GM12874 (cell line): ENCODE results near the gene RPS6KA2.

Source experiments
- CTCF ChIP-seq: IDR thresholded peaks from 2 replicates; pipeline ENCODE4 v1.5.1; 2011; ENCODE audit warnings: low read depth, mild to moderate bottlenecking, control low read depth, low read length, moderate library complexity; ENCODE audit not compliant: insufficient read depth

The RPS6KA2 gene

GRCh38 chr6:166580076-166581050 is 46.7 kb downstream of the RPS6KA2 start:
- no peak for TF ChIP-seq CTCF

- no peak for TF ChIP-seq CTCF
Measured at GRCh38 chr6:166579237-166579850, 47.7 kb downstream of the RPS6KA2 start.

- no peak for TF ChIP-seq CTCF
Measured at GRCh38 chr6:166578536-166579236, 48.4 kb downstream of the RPS6KA2 start.

GRCh38 chr6:166575205-166575604 is 51.8 kb downstream of the RPS6KA2 start:
- no peak for TF ChIP-seq CTCF

- no peak for TF ChIP-seq CTCF
Measured at GRCh38 chr6:166573511-166574216, 53.4 kb downstream of the RPS6KA2 start.

GRCh38 chr6:166572370-166573261 is 54.4 kb downstream of the RPS6KA2 start:
- TF ChIP-seq CTCF: no peak
